ENCODE measurements around the gene RASIP1.
A peak's percentile ranks its signal among the peaks of the same experiment; 100 is the strongest.

Gene RASIP1

DNA sequence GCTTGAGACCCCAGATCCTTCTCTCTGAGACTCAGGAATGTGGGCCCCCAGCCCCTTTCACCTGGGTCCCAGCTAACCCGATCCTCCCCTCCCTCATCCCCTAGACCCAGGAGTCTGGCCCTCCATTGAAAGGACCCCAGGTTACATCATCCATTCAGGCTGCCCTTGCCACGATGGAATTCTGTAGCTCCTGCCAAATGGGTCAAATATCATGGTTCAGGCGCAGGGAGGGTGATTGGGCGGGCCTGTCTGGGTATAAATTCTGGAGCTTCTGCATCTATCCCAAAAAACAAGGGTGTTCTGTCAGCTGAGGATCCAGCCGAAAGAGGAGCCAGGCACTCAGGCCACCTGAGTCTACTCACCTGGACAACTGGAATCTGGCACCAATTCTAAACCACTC is 15.4 kb upstream of the RASIP1 start:
- DNase-seq = no peak

DNA sequence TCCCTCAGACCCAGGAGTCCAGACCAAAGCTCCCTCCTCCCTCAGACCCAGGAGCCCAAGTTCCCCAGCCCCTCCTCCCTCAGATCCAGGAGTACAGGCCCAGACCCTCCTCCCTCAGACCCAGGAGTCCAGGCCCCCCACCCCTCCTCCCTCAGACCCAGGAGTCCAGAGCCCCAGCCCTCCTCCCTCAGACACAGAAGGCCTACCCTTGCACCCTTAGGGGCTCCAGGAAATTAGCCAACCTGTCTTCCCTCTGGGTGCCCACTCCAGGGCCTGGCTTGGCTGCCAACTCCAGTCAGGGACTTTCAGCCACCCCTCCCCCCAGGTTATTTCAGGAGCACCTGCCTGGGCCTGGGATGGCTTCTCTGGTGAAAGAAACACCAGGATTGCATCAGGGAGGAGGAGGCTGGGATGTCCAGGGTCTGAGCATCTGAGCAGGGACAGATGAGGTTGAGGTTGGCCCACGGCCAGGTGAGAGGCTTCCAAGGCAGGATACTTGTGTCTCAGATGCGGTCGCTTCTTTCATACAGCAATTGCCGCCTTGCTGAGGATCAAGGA is 14.8 kb upstream of the RASIP1 start, which contains the start of gene FGF21:
FGF21 (plus strand) TSS at position 441 of the 558 bp plus-strand sequence. CDS start 713 bp downstream, outside the sequence.
- no peak for DNase-seq

DNA sequence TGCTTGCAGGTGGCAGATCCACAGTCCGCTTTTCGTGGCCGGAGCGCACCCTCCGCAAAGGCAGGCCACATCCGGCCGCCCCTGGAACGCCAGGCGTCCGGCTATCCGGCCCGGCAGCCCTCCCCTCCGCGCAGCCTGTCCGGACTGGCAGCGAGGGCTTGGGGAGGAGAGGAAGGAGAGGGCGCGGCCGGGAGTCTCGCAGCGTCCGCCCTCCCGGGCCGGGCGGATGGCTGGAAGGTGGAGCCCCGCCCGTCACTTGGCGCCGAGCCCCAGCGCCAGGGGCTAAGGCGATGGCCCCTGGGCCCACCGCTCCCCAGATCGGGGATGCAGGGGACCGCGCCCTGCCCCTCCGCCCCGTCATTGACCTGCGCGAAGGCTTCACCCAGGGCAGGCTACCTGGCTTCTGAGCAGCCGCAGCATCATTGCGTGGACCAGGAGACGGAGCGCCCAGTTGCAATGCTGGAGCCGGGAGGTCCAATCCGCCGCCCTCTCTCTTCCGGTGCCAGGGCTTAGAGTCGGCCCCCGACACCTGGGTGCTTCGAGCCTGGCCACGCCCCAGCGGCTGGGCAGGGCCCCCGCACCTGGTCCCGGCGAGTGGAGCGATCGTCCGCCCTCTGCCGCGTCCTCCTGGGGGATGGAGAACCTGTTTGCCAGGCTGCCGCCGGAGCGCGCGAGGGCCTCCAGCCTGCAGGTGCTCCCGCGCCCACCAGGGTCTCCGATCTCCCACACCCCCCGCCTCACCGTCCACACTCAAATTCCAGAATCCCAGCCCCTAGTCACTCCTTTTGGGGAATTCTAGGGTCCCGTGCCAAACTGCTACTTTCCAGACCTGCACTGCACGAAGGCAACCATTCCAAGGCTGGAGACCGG is 12.3 kb upstream of the RASIP1 start, which contains the start of gene FUT1:
FUT1 (minus strand) TSS at position 146 of the 870 bp plus-strand sequence. CDS start 1,360 bp downstream, outside the sequence.
- peak; percentile 96 for DNase-seq

DNA sequence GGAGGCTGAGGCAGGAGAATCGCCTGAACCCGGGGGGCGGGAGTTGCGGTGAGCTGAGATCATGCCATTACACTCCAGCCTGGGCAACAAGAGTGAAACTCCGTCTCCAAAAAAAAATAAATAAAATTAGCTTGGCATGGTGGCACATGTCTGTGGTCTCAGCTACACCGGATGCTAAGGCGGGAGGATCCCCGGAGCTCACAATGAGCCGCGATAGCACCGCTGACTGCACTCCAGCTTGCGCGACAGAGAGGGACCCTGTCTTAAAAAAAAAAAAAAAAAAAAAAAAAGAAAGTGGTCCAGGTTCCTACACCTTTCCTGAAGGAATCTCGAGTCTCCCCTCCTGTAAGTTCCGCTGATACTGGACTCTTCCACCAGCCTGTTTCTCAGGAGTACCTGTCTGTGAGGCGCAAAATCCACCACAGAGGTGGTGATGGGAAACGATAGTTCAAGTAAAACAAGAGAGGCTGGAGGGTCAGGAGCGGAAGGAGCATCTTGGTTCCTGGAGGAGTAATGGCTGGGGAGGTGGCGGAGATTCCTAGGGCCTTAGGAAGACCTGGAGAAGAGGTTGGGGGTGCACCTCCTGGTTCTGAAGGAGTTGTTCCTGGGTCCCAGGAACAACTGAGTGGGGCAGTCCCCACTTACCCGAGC is 11.6 kb upstream of the RASIP1 start:
- no peak for DNase-seq

DNA sequence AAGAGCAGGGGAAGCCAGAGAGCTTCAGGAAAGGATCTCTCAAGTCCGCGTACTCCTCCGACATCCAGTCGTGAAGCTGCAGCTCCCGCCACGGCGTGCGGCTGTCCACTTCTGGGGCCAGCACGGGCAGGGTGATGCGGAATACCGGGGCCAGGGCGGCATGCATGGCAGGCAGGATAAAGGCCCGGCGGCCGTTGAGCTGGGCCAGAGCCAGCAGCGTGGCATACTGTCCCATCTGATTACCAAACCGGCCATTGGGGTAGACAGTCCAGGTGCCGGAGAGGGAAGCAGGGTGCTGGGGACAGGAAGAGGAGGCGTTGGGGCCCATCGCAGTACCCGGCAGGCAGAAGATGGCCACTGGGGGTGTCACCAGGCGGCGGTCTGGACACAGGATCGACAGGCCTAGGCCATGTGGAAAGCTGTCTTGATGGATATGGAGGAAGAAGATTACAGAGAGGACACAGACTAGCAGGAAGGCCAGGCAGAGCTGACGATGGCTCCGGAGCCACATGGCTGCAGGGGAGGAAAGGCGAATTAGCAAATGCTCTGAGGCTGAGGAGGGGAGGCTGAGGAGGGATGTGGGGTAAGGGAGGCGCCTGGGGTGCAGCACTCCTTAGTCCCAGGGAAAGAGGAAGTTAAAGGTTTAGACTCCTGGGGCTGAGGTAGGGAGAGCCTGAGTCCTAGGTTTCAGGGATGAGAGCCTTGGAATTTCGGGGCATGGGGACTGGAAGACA is 10.5 kb upstream of the RASIP1 start:
- no peak for DNase-seq

DNA sequence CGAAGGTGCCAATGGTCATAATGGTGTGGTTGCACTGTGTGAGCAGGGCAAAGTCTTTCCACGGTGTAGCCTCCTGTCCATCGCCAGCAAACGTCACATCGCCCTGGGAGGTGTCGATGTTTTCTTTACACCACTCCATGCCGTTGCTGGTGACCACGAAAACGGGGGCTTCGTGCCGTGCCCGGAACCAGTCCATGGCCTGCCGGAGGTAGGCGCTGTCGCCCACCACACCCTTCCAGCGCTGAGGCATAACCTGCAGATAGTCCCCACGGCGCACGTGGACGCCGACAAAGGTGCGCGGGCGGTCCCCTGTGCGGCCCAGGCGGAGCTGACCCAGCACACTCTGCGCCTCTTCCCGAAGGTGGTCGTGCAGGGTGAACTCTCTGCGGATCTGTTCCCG is 9.9 kb upstream of the RASIP1 start:
- no peak for DNase-seq

DNA sequence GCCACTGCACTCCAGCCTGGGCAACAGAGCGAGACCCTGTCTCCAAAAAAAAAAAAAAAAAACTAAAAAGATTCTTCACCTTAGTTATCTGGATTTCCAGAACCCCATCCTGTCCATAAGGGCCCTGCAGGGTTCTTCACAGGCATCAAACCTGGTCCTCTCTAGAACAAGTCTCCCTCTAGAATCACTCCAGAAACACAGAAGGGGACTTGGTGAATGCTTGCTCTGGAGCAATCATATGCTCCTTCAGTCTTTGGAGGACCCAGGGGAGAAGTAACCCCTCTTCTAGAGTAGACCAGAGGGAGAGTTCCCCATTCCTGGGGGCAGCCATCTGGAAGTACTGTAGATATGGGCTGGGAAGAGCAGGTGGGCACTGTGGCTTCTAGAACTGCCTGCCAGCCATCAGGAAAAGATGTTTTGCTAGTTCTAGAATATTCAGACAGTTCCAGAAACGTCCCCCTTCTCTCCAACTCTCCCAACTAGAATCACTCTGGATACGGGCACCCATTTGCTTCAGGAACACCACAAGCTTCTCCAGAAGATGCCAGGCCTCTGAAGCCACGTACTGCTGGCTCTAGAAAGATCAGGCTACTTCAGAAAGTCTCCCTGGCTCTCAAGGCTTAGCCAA is 9.3 kb upstream of the RASIP1 start:
- no peak for DNase-seq

DNA sequence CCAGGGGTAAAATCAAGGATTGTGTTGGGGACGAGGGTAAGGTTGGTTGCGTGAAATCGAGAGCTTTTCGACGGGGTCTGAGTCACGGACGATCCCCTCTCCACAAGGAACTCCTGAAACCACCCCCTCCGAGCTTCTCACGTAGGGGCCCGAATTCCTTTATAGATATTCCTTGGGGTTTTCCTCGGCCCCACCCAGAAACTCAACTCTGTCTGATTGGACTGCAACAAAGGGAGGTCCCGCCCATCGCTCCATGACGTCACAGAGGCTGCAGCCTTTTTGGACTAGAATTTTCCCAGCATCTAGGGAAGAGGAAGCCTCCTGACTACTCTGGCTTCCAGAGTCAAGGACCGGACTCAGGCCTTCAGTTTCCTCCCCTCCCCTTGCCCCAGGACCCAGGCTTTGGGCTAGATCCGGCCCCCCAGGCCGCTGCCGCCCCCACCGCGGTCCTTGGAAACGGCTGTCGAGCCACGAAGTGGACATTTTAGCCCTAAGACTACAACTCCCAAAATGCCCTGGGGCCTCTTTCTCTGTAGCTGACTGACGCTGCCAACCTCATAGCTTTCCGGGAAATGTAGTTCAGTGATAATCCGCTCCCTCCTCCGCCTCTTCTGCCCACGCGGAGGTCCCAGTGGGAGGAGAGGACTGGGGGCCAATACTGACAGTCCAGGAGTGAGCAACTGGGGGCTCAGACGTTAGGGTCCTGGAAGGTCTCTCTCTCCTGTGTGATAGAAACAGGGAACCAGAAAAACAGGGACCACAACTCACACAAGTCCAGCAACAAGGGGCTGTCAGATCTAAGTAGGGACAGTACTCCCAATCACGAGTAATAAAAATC is 6.5 kb upstream of the RASIP1 start, which contains the start of gene IZUMO1:
IZUMO1 (minus strand) TSS at position 172 of the 838 bp plus-strand sequence. CDS start 1,050 bp downstream, outside the sequence.
- no peak for DNase-seq

DNA sequence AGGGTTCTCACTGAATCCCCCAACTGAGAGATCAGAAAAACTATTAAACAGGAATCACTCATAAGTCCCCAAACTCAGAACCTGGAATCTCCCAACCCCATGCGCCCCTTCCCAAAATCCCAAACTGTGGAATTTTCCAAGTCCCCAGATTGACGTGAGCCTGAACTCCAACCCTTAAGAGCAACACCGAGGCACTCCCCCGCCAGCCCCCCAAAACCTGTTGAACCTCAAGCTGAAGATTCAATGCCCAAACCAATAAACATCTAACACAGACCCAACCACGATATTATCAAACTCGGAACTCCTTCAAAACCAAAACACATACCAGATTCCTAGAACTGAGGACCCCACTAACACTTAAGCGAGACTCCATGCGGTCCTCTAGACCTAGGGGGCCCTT is 5.7 kb upstream of the RASIP1 start:
- no peak for DNase-seq

DNA sequence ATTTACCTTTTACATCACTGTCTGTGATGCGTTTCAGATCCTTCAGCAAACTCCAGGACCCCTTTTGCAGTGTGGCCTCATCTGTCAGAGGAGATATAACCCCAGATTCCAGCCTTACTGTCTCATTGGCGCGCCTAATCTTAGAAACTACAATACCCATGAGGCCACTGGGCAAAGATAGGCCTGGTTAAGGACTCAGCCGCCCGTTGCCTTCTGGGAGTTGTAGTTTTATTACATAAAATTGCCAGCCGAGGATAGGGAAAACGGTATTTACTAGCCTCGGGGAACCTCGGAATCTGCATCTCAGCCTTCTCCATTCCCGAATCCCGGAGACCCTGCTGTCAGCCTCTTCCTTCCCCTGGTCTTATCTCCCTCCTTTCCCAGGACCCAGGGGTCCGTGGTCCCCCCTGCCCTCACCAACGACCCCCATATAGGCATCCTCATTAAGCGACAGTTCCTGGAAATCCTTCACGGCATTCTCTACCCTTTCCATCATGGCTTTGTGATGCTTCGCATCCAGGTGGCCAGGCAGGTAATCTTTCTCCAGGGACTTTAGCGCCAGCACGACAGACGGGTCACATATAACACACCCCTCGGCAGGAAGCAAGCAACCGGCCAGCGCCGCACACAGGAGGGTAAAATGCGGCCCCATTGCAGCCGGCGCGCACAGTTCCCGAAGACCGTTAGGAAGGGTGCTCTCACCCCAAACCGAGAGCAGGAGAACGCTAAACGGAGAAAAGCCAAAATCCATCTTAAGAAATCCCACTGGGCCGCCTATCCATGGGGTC is 5.0 kb upstream of the RASIP1 start:
- peak; percentile 83 for DNase-seq

DNA sequence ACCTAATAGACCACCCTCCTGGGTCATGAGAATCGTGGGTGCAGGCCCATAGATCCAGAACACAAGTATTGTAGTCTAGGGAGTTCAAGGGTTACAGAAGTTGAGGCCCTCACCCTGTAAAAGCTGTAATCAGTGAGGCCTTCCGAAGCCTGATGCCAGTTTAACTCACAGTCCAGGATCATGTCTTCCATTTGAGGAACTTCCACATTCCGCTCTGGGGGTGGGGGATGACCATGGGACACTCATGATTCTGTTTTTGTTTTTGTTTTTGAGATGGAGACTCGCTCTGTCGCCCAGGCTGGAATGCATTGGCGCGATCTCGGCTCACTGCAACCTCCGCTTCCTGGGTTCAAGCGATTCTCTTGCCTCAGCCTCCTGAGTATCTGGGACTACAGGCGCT is 1.7 kb upstream of the RASIP1 start:
- no peak for DNase-seq

DNA sequence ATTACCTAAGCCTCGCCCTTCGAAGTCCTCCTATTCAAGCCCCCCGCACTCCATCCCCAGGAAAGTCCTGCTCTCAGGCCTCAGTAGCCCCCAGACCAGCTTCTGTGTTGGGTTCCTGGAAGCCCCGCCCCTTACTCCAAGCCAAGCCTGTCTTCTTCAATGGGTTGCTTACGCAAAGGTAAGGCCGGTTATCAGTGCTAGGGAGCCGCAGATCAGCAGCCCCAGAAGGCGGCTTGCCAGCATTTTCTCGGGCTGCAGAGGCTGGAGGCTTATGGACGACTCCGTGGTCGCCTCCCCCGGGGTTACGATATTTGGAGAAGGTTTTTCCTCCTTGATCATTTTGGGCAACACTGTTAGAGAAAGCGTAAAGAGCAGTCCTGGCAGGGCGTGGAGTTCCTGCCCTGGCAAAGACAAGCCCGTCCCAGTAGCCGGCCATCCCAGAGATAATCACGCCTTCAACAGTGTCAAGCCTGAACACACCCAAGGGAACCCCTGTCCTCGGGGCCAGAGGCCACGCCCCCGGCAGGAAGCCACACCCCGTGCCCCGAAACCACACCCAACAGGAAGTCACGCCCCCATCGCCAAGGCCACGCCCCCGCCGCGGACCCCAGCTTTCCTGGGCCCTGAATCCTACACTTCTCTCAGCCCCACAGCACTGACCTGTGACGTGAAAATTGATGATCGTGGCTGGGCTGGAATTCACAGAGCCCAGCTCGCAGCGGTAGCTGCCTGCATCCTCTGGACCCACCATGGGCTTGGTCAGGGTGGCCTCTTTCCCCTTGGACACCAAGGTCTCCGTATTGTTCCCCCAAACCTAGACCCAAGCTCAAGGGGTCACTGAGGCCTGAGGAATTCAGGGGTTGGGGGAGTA is 954 bp upstream of the RASIP1 start:
- no peak for DNase-seq

DNA sequence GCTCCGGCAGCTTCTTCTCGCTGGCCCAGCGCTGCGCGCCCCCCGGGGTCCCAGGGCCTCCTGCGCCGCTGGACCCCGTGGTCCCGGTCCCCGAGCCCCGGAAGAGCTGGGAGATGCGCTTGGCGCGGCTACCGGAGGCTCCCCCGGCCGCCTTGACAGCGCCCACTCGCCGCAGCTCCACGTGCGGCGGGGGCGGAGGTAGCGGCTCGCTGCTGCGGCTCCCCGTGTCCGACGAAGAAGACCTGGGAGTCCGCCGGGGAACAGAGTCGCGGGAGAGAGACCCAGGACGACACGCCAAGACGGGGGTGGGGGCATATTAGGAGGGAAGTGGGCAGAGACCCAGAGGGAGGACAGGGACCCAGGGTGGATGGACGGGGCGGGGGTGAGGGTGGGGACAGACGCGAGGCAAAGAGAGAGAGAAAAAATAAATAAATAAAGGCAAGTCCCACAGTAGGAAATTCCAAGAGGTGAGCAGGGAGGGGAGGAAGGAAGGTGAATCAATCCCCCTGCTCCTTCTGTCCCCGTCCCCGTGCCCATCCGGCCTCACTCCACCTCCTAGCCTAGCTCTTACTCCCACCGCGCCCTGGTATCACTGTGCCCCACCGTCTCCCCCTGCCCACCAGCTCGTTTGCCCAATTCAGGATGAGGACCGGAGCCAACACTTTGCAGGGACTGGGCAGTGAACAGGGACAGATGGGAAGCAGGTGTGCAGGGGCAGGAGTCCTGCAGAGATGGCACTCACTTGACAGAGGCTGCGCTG is 826 bp downstream of the RASIP1 start:
- no peak for DNase-seq

DNA sequence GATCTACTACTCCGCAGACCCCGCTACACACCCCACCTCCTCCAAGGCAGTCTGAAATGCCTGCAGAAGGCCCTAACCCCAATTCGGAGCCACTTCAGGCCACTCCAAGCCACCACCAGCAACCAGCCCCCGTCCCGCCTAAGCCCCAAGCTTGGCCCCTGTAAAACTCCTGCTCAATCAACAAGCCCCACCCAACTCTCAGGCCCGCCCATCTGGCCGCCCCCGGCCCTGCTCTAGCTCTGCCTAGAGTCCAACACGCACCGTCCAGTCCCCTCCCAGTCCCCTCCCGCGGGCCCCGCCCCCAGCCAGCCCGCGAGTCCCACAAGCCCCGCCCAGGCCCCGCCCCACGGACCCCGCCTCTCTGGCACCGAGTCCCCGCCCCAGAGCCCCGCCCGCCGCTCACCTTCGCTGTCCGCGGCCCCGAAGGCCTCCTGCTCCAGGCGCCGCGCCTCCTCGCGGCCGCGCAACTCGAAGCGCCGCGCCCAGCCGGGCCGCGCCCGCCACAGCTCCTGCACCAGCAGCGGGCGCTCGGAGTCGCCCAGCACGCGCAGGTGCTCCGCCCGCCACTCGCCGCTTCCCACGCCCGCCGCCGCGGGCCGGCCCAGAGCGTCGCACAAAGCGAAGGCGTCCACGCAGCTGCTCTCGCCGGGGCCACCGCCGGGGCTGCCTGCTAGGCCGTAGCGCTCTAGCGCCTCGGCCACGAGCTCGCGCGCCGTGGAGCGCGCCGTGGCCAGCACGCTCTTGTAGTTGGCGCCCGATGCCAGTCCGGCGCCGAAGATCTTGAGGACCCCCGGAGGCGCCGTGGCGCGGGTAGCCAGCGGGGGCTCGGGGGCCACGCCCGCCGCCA is 1.6 kb downstream of the RASIP1 start:
- DNase-seq = peak; percentile 96

DNA sequence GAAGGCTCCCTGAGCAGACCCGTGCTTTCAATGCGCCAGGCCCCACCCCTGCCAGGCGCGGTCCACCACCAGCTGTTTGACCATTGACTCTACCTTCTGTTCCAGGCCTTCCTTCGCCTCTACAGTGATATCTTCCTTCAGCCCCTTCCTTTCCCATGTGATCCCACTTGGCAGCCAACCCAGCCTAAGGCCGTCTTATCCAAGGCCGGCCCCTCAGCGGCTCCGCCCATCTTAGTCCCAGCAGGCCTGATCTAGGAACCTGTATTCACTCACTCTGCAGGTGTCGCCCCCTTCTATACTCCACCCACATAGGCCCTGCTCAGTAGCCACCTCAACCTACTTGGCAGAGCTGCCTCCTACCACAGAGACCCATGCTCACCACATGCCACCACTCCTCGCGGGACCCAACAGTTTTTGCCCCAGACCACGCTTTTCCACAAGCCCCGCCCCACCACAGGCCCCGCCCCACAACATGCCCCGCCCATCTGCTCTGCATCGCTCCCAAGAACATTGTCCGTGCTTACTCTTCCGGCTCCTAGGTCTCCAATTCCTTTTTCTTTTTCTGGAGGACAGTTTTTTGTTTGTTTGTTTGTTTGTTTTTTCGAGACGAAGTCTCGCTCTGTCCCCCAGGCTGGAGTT is 2.9 kb downstream of the RASIP1 start:
- peak; percentile 33 for DNase-seq

DNA sequence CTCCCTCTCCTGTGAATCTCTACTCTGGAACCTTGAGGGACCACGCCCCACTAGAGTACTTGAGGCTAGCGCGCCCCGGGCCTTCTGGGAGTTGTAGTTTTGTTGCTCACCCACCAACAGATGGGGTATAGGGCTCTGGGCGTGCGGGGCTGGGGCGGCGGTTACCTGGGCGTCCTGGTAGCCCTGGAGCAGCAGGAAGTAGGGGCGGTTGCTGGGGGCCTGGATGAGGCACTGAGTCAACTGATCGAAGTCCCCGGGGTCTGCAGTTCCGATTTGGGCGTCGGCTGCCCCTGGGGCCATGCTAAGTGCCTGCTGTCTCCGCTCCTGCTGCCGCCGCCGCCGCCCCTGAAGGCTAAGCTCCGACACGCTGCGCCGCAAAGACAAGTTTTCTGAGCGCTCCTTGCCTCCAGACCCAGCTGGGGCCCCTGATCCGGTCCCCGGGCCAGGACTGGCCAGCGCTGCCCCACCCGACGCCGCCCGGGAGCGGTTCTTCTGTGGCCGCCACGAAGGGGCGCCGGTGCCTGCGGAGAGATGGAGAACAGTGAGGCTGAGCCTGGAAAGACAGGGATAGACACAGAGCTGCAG is 5.3 kb downstream of the RASIP1 start:
- DNase-seq = no peak

DNA sequence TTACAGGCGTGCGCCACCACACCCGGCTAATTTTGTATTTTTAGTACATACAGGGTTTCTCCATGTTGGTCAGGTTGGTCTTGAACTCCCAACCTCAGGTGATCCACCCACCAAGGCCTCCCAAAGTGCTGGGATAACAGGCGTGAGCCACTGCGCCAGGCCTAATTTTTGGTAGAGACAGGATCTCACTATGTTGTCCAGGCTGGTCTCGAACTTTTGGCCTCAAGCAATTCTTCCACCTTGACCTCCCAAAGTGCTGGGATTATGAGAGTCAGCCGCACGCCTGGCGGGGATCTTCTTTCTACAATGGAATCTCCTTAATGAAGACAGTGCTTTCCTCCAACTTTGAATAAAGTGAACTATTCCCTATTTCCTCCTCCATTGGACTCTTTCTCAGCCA is 5.8 kb downstream of the RASIP1 start:
- no peak for DNase-seq

Measured in NCI-H1436 (cell line).